Psoas muscle (tissue), 8 donors: ENCODE data around the gene ALPK3. TPM values are rescaled to one million over a fixed set of nuclear protein-coding genes. Genes with fewer than 3 reads are reported as not detected.

Experiments
- ATAC-seq, 4 donors: fragments of 200-7000 bp; cut with Tn5 transposase; one replicate each; pipeline ENCODE4 v1.9.1; 2020; ENCODE audit warnings: moderate library complexity in 3 of 4, mild to moderate bottlenecking in 2 of 4
- DNase-seq, 2 donors: peaks; one replicate each; pipeline ENCODE4 v3.0.0-alpha.2; 2020
- H3K27ac ChIP-seq: fragments of 200-600 bp; one replicate; pipeline ENCODE4 v1.8.0; 2022
- H3K27me3 ChIP-seq, 3 donors: fragments of 200-600 bp in 1 of 3; one replicate each; pipeline versions ENCODE4 v1.6.1 to v1.8.0; 2013 to 2022; ENCODE audit warnings: low read length in 2 of 3, mild to moderate bottlenecking in 2 of 3, moderate library complexity in 1 of 3; ENCODE audit not compliant: insufficient read depth in 3 of 3
- H3K36me3 ChIP-seq, 2 donors: fragments of 200-600 bp in 1 of 2; one replicate each; pipeline versions ENCODE4 v1.6.1 to v1.8.0; 2013 to 2022; ENCODE audit warnings: low read depth in 1 of 2, mild to moderate bottlenecking in 1 of 2, moderate library complexity in 1 of 2; ENCODE audit not compliant: insufficient read depth in 1 of 2
- H3K4me1 ChIP-seq: fragments of 200-600 bp; one replicate; pipeline ENCODE4 v1.8.0; 2022
- H3K4me3 ChIP-seq: fragments of 200-600 bp; one replicate; pipeline ENCODE4 v1.8.0; 2022; ENCODE audit warnings: mild to moderate bottlenecking
- H3K9me3 ChIP-seq: fragments of 200-600 bp; one replicate; pipeline ENCODE4 v1.8.0; 2022
- CTCF ChIP-seq: fragments of 200-600 bp; IDR thresholded peaks from one replicate; pipeline ENCODE4 v1.8.0; 2022; ENCODE audit warnings: antibody characterized with exemption
- WGBS, 3 donors: extraction: QIAGEN DNeasy Blood & Tissue Kit; methylation state at CpG; one replicate each; pipeline versions ENCODE4 v1.1.6 to v1.1.7; 2013; 5-methylcytosine and 5-hydroxymethylcytosine counted together
- intact Hi-C, 2 donors: fragments of 100-400 bp; cut with DNase I; formaldehyde crosslinking; loops; one replicate each; pipeline versions ENCODE4 v1.11.0 to v1.14.2; 2022
- polyA plus RNA-seq, 3 donors: library from polyadenylated mRNA; stranded (reverse); fragments of 200-250 nt; gene quantifications; one replicate each; pipeline ENCODE4 v1.2.3, GENCODE V29; 2013
- total RNA-seq, 4 donors: library from RNA; stranded (reverse); fragmentation: NEBNext Ultra II Directional in 2 of 4; extraction: Animal tissue kit (Norgen Biotek cat#: 25700) in 2 of 4; gene quantifications; one replicate each; pipeline versions ENCODE4 v1.2.1 to v1.2.4, GENCODE V29; 2021 to 2023
- donor health status: healthy with polysubstance abuse.
- donor health status: DM: no; HTN: no; CAD: no; lungs with moderate emphysema.
- donor health status: Bipolar disorder and iron deficiency.
- donor health status: healthy.
- donor health status: DM: yes; HTN: yes; CAD: no.
- donor health status: DM: no; HTN: no; CAD: no.
- donor health status: DM: no; HTN: no; CAD: no.
- donor health status: DM: yes; HTN: yes; CAD: no.

Gene ALPK3
- total and polyA plus RNA-seq, 7 donors, result 75.7 to 461 (median 245) TPM

- no peak overlapping the region for H3K4me3 ChIP-seq
Measured at GRCh38 chr15:84830036-84830435, 12.9 kb downstream of the ALPK3 start.

GRCh38 chr15:84831028-84831427 lies 13.9 kb downstream of the ALPK3 start:
- Histone ChIP-seq H3K27me3 (no peaks in the 10 kb centered on the region), H3K4me3 (no peak overlapping the region), H3K4me1 (peaks cover 98% of the 10 kb centered on the region), H3K27ac (peak overlapping the region; percentile 99), H3K9me3 (no peaks in the 10 kb centered on the region), H3K36me3 (peaks cover 12 to 48% of the 10 kb centered on the region in 2 donors)
- no peak for TF ChIP-seq CTCF
- intact Hi-C loops, result no loop called here
- no peak for ATAC-seq
- no peak for DNase-seq
- 32 to 47% (median 41%) methylated on average over 5 of the region's 5 CpGs for WGBS, 3 donors

More at GRCh38 chr15:84830036-84830435, 12.9 kb downstream of the ALPK3 start:
- ATAC-seq, result no peak
- Histone ChIP-seq H3K27ac (peak overlapping the region; percentile 99), H3K4me1 (peaks cover 99% of the 10 kb centered on the region), H3K27me3 (no peaks in the 10 kb centered on the region), H3K9me3 (no peaks in the 10 kb centered on the region), H3K36me3 (peaks cover 12 to 50% of the 10 kb centered on the region in 2 donors)
- DNase-seq, result no peak
- WGBS, 3 donors, result 20 to 35% (median 32%) methylated on average over 2 of the region's 2 CpGs
- intact Hi-C loops, result no loop called here
- no peak for TF ChIP-seq CTCF

DNA sequence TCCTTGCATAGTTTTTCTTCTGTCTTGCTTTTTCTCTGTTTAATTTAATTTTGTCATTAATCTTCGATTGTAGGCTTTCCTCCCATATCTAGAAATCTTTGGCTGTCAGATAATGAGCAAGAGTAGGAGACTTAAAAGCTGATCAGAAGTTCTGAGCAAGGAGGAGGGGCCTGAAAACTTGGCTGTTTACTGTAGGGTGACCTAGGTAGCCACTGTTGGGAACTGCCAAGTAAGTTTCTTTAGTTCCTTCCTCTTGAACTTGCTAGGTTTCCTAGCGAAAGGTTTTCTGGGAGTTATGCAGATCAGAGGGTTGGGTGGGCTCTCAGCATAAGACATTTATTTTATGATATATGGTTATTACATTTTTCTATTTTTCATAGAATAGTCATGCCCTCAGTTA lies 14.5 kb downstream of the ALPK3 start:
- Histone ChIP-seq H3K4me1 (peaks cover 98% of the 10 kb centered on the region), H3K9me3 (no peaks in the 10 kb centered on the region), H3K27ac (peak overlapping the region; percentile 99), H3K4me3 (no peak overlapping the region), H3K27me3 (no peaks in the 10 kb centered on the region), H3K36me3 (peaks cover 12 to 47% of the 10 kb centered on the region in 2 donors)
- 54 to 64% (median 64%) methylated on average over 2 of the region's 2 CpGs for WGBS, 3 donors
- no peak for TF ChIP-seq CTCF
- no peak for ATAC-seq
- no peak for DNase-seq
- intact Hi-C loops, result no loop called here

DNA sequence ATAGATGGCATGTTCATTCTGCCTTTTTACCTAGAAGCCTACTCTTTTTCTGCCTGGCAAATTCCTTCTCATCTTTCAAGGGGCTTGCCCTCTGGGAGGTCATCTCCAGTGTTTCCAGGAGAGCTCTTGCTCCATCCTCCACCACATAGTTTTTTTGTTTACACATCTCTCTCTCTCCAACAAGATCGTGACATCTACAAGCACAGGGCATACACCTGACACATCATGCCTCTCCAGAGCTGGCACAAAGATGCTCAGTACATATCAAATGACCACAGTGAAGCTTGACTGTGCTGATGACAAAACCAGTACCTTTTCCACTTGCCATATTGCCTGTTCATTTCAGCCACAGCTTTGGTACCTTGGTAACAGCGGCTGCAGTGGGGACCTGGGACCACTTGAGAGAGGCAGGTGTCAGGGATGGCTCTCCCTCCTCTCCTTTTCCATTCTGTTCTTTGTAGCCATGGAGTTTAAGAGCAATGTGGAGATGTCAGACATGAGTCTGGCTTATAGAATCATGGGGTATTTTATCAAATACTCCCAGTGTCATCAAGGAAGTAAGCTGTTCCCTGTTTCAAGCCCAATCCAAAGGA lies 15.4 kb downstream of the ALPK3 start:
- Histone ChIP-seq H3K9me3 (no peaks in the 10 kb centered on the region), H3K4me1 (peaks cover 98% of the 10 kb centered on the region), H3K27me3 (no peaks in the 10 kb centered on the region), H3K36me3 (peaks cover 12 to 44% of the 10 kb centered on the region in 2 donors), H3K27ac (peak overlapping the region; percentile 99), H3K4me3 (peak overlapping the region; percentile 5)
- intact Hi-C loops, result no loop called here
- peak; percentile 61 for ATAC-seq
- no peak for TF ChIP-seq CTCF
- WGBS, 3 donors, result 52 to 63% (median 62%) methylated on average over 2 of the region's 2 CpGs
- no peak for DNase-seq
